ENCODE data around the gene OR14A16.

The OR14A16 gene

DNA sequence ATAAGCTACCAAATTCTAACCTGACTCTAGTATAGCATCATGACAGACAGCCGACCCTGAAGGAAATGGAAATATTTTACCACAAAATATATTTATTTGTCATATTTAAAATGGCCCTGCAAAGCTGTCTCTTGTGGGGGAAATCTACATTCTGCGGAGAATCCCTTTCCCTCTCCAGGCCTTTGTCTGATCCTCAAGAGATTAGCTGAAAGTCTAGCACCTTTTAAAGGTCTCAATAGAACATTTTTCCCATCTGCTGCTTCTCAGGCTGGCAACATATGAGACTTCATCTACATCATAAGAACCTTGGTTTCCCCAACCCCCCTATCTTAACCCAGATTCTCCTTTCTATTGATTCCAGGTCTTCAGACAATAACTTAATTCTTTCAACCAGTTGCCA is 19.5 kb upstream of the OR14A16 start:
- no peak overlapping the region for H3K4me3 ChIP-seq (ENCODE audit: low read depth, low read length)
- TF ChIP-seq CTCF (IDR thresholded peaks at IDR 0.05; ENCODE audit: borderline replicate concordance, insufficient read depth, low read depth, low read length), result no peak

- no peak within 1 kb of the TSS for H3K4me3 ChIP-seq (ENCODE audit: low read depth, low read length)
- no peak for TF ChIP-seq CTCF (IDR thresholded peaks at IDR 0.05; ENCODE audit: borderline replicate concordance, insufficient read depth, low read depth, low read length)
These were observed 17.9 kb upstream of the OR14A16 start, which contains the start of gene OR11L1 for GRCh38 chr1:247841796-247842195. Gene OR11L1 (minus strand): TSS chr1:247841896. CDS start chr1:247841896, 0 bp downstream.

GRCh38 chr1:247840818-247841217 is 16.9 kb upstream of the OR14A16 start:
- H3K4me3 ChIP-seq (ENCODE audit: low read depth, low read length), result no peak overlapping the region
- no peak for TF ChIP-seq CTCF (IDR thresholded peaks at IDR 0.05; ENCODE audit: borderline replicate concordance, insufficient read depth, low read depth, low read length)

DNA sequence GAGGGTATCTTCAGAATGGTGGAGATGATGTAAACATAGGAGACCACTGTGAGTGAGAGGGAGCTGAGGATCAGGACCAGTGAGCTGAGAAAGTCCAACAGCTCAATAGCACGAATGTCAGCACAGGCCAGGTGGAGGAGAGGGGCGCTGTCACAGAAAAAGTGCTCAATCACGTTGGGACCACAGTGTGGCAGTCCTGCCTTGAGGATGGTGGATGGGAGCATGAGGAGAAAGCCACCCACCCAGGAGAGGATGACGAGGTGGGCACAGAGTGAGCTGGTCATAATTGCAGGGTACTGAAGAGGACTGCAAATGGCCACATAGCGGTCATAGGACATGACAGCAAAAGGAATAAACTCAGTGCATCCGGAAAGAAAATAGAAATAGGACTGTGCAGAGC is 9.7 kb upstream of the OR14A16 start:
- TF ChIP-seq CTCF (IDR thresholded peaks at IDR 0.05; ENCODE audit: borderline replicate concordance, insufficient read depth, low read depth, low read length), result no peak
- no peak overlapping the region for H3K4me3 ChIP-seq (ENCODE audit: low read depth, low read length)

- H3K4me3 ChIP-seq (ENCODE audit: low read depth, low read length), result no peak overlapping the region
- TF ChIP-seq CTCF (IDR thresholded peaks at IDR 0.05; ENCODE audit: borderline replicate concordance, insufficient read depth, low read depth, low read length), result no peak
These were observed 5.7 kb upstream of the OR14A16 start for GRCh38 chr1:247829656-247830055.

- TF ChIP-seq CTCF (IDR thresholded peaks at IDR 0.05; ENCODE audit: borderline replicate concordance, insufficient read depth, low read depth, low read length), result no peak
- no peak overlapping the region for H3K4me3 ChIP-seq (ENCODE audit: low read depth, low read length)
These were observed 1.4 kb upstream of the OR14A16 start for GRCh38 chr1:247825362-247825761.

DNA sequence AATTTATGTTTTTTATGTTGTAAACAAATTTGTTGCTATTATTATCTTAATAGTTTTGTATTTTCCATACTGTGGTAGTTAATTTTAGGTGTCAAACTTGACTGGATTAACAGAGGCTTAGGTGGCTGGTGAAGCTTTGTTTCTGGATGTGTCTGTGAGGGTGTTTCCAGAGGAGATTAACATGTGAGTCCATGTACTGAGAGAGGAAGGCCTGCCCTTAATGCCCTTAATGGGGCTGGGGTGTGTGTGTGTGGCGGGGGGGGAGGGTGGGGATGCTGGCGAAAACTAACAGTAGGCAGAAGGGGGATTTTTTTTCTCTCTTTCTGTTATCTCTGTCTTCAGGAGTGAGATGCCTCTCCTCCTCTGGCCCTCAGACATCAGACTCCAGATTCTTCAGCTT is 1.9 kb downstream of the OR14A16 start:
- no peak for TF ChIP-seq CTCF (IDR thresholded peaks at IDR 0.05; ENCODE audit: borderline replicate concordance, insufficient read depth, low read depth, low read length)
- no peak overlapping the region for H3K4me3 ChIP-seq (ENCODE audit: low read depth, low read length)

Data from GM12875 (cell line).